HepG2 (cell line): ENCODE results near the gene RHOBTB1. TPM values are rescaled to one million over a fixed set of nuclear protein-coding genes. Genes with fewer than 3 reads are reported as not detected.
A peak's percentile ranks its signal among the peaks of the same experiment; 100 is the strongest.

ENCODE experiments used
- CHD4 ChIP-seq: fragments of 200-600 bp; sonication (generic); IDR thresholded peaks from 2 replicates; pipeline ENCODE4 v1.7.0; 2017; ENCODE audit warnings: mild to moderate bottlenecking, low read length, borderline replicate concordance
- EED ChIP-seq: sonication (generic); formaldehyde crosslinking; IDR thresholded peaks from 2 replicates; pipeline ENCODE4 v1.5.0; 2020; ENCODE audit warnings: mild to moderate bottlenecking, missing genetic modification reagents
- ELF4 ChIP-seq: sonication (generic); formaldehyde crosslinking; IDR thresholded peaks from 2 replicates; pipeline ENCODE4 v1.5.0; 2020; ENCODE audit warnings: missing genetic modification reagents, mild to moderate bottlenecking, moderate library complexity, borderline replicate concordance
- GABPA ChIP-seq, 2 experiments: IDR thresholded peaks; 2 replicates each; pipeline ENCODE4 v1.6.1; 2011 to 2016; ENCODE audit warnings: low read depth in 2 of 2, low read length in 1 of 2, missing biosample characterization in 1 of 2, missing genetic modification characterization in 1 of 2
- ISL2 ChIP-seq: sonication (generic); formaldehyde crosslinking; IDR thresholded peaks from 2 replicates; pipeline ENCODE4 v1.5.0; 2020; ENCODE audit warnings: missing genetic modification reagents
- KDM2A ChIP-seq: sonication (generic); formaldehyde crosslinking; IDR thresholded peaks from 2 replicates; pipeline ENCODE4 v1.4.0; 2020; ENCODE audit warnings: low read depth, missing genetic modification reagents, borderline replicate concordance
- POLR2A ChIP-seq, 2 experiments: IDR thresholded peaks; 2 replicates each; pipeline ENCODE4 v1.6.1; 2011; ENCODE audit warnings: low read depth in 2 of 2, low read length in 2 of 2, mild to moderate bottlenecking in 1 of 2, moderate library complexity in 1 of 2; ENCODE audit not compliant: insufficient read depth in 1 of 2
- REPIN1 ChIP-seq: sonication (generic); formaldehyde crosslinking; IDR thresholded peaks from 2 replicates; pipeline ENCODE4 v1.8.0; 2022; ENCODE audit warnings: missing genetic modification reagents, low read depth, mild to moderate bottlenecking, borderline replicate concordance
- RXRA ChIP-seq: sonication (generic); formaldehyde crosslinking; IDR thresholded peaks from 2 replicates; pipeline ENCODE4 v1.5.1; 2020; ENCODE audit warnings: missing genetic modification reagents
- SOX5 ChIP-seq: IDR thresholded peaks from 2 replicates; pipeline ENCODE4 v1.6.1; 2016; ENCODE audit warnings: borderline replicate concordance
- ZFX ChIP-seq: sonication (generic); formaldehyde crosslinking; IDR thresholded peaks from 2 replicates; pipeline ENCODE4 v1.4.0; 2020; ENCODE audit warnings: mild to moderate bottlenecking, low read depth, missing genetic modification reagents, moderate library complexity
- ZMAT5 ChIP-seq: sonication (generic); formaldehyde crosslinking; IDR thresholded peaks from 2 replicates; pipeline ENCODE4 v1.5.0; 2020; ENCODE audit warnings: mild to moderate bottlenecking, low read depth, missing genetic modification reagents, borderline replicate concordance
- ZNF180 ChIP-seq: sonication (generic); formaldehyde crosslinking; IDR thresholded peaks from 2 replicates; pipeline ENCODE4 v1.4.0; 2020; ENCODE audit warnings: low read depth, missing genetic modification reagents, borderline replicate concordance
- ZNF232 ChIP-seq: sonication (generic); formaldehyde crosslinking; IDR thresholded peaks from 2 replicates; pipeline ENCODE4 v1.4.0; 2020; ENCODE audit warnings: missing genetic modification reagents, borderline replicate concordance
- ZNF317 ChIP-seq: sonication (generic); formaldehyde crosslinking; IDR thresholded peaks from 2 replicates; pipeline ENCODE4 v1.5.0; 2020; ENCODE audit warnings: mild to moderate bottlenecking, missing genetic modification reagents
- ZNF441 ChIP-seq: sonication (generic); formaldehyde crosslinking; IDR thresholded peaks from 2 replicates; pipeline ENCODE4 v1.7.0; 2021; ENCODE audit warnings: missing genetic modification reagents, borderline replicate concordance
- ZNF549 ChIP-seq: sonication (generic); formaldehyde crosslinking; IDR thresholded peaks from 2 replicates; pipeline ENCODE4 v1.5.0; 2020; ENCODE audit warnings: missing genetic modification reagents
- ZNF781 ChIP-seq: sonication (generic); formaldehyde crosslinking; IDR thresholded peaks from 2 replicates; pipeline ENCODE4 v1.5.1; 2020; ENCODE audit warnings: borderline replicate concordance, mild to moderate bottlenecking, missing genetic modification reagents; ENCODE audit errors: not compliant biosample characterization
- polyA plus RNA-seq, 8 experiments: library from polyadenylated mRNA; depleted of rRNA in 3 of 8; stranded (reverse) in 7 of 8; unstranded in 1 of 8; fragments of >200 nt; fragmentation: Illumina TruSeq in 4 of 8; extraction: Trizol in 4 of 8; gene quantifications; 2 replicates each; pipeline versions ENCODE4 v1.2.1 to v1.2.3, GENCODE V29; 2011 to 2016; ENCODE audit warnings: low read depth in 4 of 8, missing spikeins in 1 of 8, mixed read lengths in 1 of 8; ENCODE audit not compliant: insufficient read depth in 1 of 8
- total RNA-seq, 5 experiments: library from RNA; depleted of rRNA; stranded (reverse); fragments of >200 nt; fragmentation: Illumina TruSeq; extraction: Trizol; gene quantifications; 2 replicates each; pipeline ENCODE4 v1.2.3, GENCODE V29; 2016; ENCODE audit warnings: low read depth in 1 of 5
- TF ChIP-seq, protein P1 (sequence below): IDR thresholded peaks from 2 replicates; pipeline ENCODE4 v1.6.1; 2016; ENCODE audit warnings: low read depth, control low read depth
- TF ChIP-seq, protein P2 (sequence below): sonication (generic); formaldehyde crosslinking; IDR thresholded peaks from 2 replicates; pipeline ENCODE4 v1.5.0; 2020; ENCODE audit warnings: missing genetic modification reagents, mild to moderate bottlenecking, borderline replicate concordance
- TF ChIP-seq, protein P3 (sequence below): sonication (generic); formaldehyde crosslinking; IDR thresholded peaks from 2 replicates; pipeline ENCODE4 v1.8.1; 2023; ENCODE audit warnings: mild to moderate bottlenecking, missing genetic modification reagents
- TF ChIP-seq, protein P4 (sequence below): sonication (generic); formaldehyde crosslinking; IDR thresholded peaks from 2 replicates; pipeline ENCODE4 v1.8.0; 2022; ENCODE audit warnings: mild to moderate bottlenecking, missing genetic modification reagents, moderate library complexity
- TF ChIP-seq, protein P5 (sequence below): sonication (generic); formaldehyde crosslinking; IDR thresholded peaks from 2 replicates; pipeline ENCODE4 v1.5.0; 2020; ENCODE audit warnings: missing genetic modification reagents

RHOBTB1 gene
- total and polyA plus RNA-seq, 2 of the 13 experiments (the other 11 are each of a cell fraction or from before 2014, with no cell fraction given), result 18.8 to 59.5 TPM

- TF ChIP-seq, protein P1, sequence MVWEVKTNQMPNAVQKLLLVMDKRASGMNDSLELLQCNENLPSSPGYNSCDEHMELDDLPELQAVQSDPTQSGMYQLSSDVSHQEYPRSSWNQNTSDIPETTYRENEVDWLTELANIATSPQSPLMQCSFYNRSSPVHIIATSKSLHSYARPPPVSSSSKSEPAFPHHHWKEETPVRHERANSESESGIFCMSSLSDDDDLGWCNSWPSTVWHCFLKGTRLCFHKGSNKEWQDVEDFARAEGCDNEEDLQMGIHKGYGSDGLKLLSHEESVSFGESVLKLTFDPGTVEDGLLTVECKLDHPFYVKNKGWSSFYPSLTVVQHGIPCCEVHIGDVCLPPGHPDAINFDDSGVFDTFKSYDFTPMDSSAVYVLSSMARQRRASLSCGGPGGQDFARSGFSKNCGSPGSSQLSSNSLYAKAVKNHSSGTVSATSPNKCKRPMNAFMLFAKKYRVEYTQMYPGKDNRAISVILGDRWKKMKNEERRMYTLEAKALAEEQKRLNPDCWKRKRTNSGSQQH (CRISPR knock-in tag), result no peak
- no peak for TF ChIP-seq ZNF549 (CRISPR knock-in tag)
- no peak for TF ChIP-seq ELF4 (CRISPR knock-in tag)
- TF ChIP-seq, protein P2, sequence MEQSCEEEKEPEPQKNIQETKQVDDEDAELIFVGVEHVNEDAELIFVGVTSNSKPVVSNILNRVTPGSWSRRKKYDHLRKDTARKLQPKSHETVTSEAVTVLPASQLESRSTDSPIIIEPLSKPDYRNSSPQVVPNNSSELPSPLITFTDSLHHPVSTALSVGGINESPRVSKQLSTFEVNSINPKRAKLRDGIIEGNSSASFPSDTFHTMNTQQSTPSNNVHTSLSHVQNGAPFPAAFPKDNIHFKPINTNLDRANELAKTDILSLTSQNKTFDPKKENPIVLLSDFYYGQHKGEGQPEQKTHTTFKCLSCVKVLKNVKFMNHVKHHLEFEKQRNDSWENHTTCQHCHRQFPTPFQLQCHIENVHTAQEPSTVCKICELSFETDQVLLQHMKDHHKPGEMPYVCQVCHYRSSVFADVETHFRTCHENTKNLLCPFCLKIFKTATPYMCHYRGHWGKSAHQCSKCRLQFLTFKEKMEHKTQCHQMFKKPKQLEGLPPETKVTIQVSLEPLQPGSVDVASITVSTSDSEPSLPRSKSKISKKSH (CRISPR knock-in tag), result 0 out of 2 replicates have a peak, but pooled peaks have one; percentile 64
- TF ChIP-seq ISL2, result no peak
- peak; percentile 44 for TF ChIP-seq ZFX (CRISPR knock-in tag)
- TF ChIP-seq ZNF317, result no peak
- 0 out of 2 replicates have a peak, but pooled peaks have one; percentile 13 for TF ChIP-seq REPIN1 (CRISPR knock-in tag)
- no peak for TF ChIP-seq ZNF180 (CRISPR knock-in tag)
- TF ChIP-seq SOX5 (CRISPR knock-in tag), result no peak
- TF ChIP-seq RXRA (CRISPR knock-in tag), result no peak
- TF ChIP-seq, protein P3, sequence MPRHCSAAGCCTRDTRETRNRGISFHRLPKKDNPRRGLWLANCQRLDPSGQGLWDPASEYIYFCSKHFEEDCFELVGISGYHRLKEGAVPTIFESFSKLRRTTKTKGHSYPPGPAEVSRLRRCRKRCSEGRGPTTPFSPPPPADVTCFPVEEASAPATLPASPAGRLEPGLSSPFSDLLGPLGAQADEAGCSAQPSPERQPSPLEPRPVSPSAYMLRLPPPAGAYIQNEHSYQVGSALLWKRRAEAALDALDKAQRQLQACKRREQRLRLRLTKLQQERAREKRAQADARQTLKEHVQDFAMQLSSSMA, result no peak
- no peak for TF ChIP-seq CHD4
- TF ChIP-seq POLR2A (IDR thresholded peaks at IDR 0.05; ENCODE audit: insufficient read depth in 1 of 2, low read depth in 2 of 2, low read length in 2 of 2), result peak; percentile 34; a peak in 1 of 4 replicates
- no peak for TF ChIP-seq ZMAT5 (CRISPR knock-in tag)
- TF ChIP-seq, protein P4, sequence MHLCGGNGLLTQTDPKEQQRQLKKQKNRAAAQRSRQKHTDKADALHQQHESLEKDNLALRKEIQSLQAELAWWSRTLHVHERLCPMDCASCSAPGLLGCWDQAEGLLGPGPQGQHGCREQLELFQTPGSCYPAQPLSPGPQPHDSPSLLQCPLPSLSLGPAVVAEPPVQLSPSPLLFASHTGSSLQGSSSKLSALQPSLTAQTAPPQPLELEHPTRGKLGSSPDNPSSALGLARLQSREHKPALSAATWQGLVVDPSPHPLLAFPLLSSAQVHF (CRISPR knock-in tag), result no peak
- TF ChIP-seq ZNF441 (CRISPR knock-in tag), result peak; percentile 66; the same call in 1 of the 2 replicates
- TF ChIP-seq, protein P5, sequence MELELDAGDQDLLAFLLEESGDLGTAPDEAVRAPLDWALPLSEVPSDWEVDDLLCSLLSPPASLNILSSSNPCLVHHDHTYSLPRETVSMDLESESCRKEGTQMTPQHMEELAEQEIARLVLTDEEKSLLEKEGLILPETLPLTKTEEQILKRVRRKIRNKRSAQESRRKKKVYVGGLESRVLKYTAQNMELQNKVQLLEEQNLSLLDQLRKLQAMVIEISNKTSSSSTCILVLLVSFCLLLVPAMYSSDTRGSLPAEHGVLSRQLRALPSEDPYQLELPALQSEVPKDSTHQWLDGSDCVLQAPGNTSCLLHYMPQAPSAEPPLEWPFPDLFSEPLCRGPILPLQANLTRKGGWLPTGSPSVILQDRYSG (CRISPR knock-in tag), result no peak
- peak; percentile 38; the same call in 1 of the 2 replicates for TF ChIP-seq KDM2A (CRISPR knock-in tag)
- TF ChIP-seq GABPA (IDR thresholded peaks at IDR 0.05; ENCODE audit: low read depth, low read length), result no peak
- no peak for TF ChIP-seq GABPA (CRISPR knock-in tag; IDR thresholded peaks at IDR 0.05; ENCODE audit: low read depth)
- TF ChIP-seq ZNF232 (CRISPR knock-in tag), result no peak
- TF ChIP-seq EED (CRISPR knock-in tag), result no peak
- TF ChIP-seq ZNF781 (CRISPR knock-in tag), result no peak
These were observed at the start of gene RHOBTB1 (continued) for GRCh38 chr10:60944058-60944909.
